ENCODE data around the gene FUBP1. TPM values are rescaled to one million over a fixed set of nuclear protein-coding genes. Genes with fewer than 3 reads are reported as not detected.
A peak's percentile ranks its signal among the peaks of the same experiment; 100 is the strongest.
"Not testable (repeated sequence)": the region's sequence is repeated elsewhere in the genome, so short reads cannot be mapped to it uniquely, and the experiment has no call there.

FUBP1 gene
- polyA plus RNA-seq, 3 donors, result 16.5 to 47.3 (median 16.5) TPM

GRCh38 chr1:77983997-77984355 is 5.1 kb upstream of the FUBP1 start:
- intact Hi-C loops (cut with micrococcal nuclease), result no loop called here
- no peak overlapping the region for H3K4me3 ChIP-seq (replicated peaks in 1 of 3; ENCODE audit: low read depth in 2 of 3, low read length in 3 of 3)
- no peaks in the 10 kb centered on the region for H3K27me3 ChIP-seq (ENCODE audit: control insufficient read depth in 2 of 2, insufficient read depth in 2 of 2, low read length in 2 of 2)
- H3K9ac ChIP-seq (ENCODE audit: insufficient read depth, low read length, poor library complexity, severe bottlenecking), result no peak overlapping the region
- peaks cover 0 to 10% of the 10 kb centered on the region in 2 donors for H3K4me1 ChIP-seq (ENCODE audit: control insufficient read depth in 1 of 2, insufficient read depth in 2 of 2, low read length in 2 of 2)
- Mint-ChIP-seq H3K27ac (peak overlapping the region in 1 of 7 donors; percentile 4), H3K4me1 (peaks cover 19% of the 10 kb centered on the region), H3K27me3 (ENCODE audit: low read depth in 3 of 3) (no peaks in the 10 kb centered on the region), H3K4me3 (no peak overlapping the region), H3K9me3 (no peaks in the 10 kb centered on the region), H3K36me3 (peaks cover 8 to 16% of the 10 kb centered on the region in 2 donors)
- no peak overlapping the region for H3K4me2 ChIP-seq (replicated peaks; ENCODE audit: extremely low read depth, low read length, poor library complexity, severe bottlenecking)
- H3K9me3 ChIP-seq (replicated peaks in 1 of 2; ENCODE audit: control insufficient read depth in 1 of 2, insufficient read depth in 1 of 2, low read length in 2 of 2), result no peaks in the 10 kb centered on the region
- H3K36me3 ChIP-seq (replicated peaks in 1 of 2; ENCODE audit: control insufficient read depth in 1 of 2, insufficient read depth in 2 of 2, low read length in 2 of 2), result peaks cover 0 to 11% of the 10 kb centered on the region in 2 donors
- H3K79me2 ChIP-seq (ENCODE audit: insufficient read depth, low read length), result peaks cover 39% of the 10 kb centered on the region
- no peaks in the 10 kb centered on the region for H4K20me1 ChIP-seq (ENCODE audit: insufficient read depth, low read length)
- TF ChIP-seq, protein P1, sequence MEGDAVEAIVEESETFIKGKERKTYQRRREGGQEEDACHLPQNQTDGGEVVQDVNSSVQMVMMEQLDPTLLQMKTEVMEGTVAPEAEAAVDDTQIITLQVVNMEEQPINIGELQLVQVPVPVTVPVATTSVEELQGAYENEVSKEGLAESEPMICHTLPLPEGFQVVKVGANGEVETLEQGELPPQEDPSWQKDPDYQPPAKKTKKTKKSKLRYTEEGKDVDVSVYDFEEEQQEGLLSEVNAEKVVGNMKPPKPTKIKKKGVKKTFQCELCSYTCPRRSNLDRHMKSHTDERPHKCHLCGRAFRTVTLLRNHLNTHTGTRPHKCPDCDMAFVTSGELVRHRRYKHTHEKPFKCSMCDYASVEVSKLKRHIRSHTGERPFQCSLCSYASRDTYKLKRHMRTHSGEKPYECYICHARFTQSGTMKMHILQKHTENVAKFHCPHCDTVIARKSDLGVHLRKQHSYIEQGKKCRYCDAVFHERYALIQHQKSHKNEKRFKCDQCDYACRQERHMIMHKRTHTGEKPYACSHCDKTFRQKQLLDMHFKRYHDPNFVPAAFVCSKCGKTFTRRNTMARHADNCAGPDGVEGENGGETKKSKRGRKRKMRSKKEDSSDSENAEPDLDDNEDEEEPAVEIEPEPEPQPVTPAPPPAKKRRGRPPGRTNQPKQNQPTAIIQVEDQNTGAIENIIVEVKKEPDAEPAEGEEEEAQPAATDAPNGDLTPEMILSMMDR (IDR thresholded peaks at IDR 0.05), result no peak
- H2AFZ ChIP-seq (ENCODE audit: insufficient read depth, low read depth, low read length, poor library complexity, severe bottlenecking), result no peak overlapping the region
- H3K27ac ChIP-seq (ENCODE audit: low read depth in 1 of 2, low read length in 2 of 2), result no peak overlapping the region
- no peak for DNase-seq

DNA sequence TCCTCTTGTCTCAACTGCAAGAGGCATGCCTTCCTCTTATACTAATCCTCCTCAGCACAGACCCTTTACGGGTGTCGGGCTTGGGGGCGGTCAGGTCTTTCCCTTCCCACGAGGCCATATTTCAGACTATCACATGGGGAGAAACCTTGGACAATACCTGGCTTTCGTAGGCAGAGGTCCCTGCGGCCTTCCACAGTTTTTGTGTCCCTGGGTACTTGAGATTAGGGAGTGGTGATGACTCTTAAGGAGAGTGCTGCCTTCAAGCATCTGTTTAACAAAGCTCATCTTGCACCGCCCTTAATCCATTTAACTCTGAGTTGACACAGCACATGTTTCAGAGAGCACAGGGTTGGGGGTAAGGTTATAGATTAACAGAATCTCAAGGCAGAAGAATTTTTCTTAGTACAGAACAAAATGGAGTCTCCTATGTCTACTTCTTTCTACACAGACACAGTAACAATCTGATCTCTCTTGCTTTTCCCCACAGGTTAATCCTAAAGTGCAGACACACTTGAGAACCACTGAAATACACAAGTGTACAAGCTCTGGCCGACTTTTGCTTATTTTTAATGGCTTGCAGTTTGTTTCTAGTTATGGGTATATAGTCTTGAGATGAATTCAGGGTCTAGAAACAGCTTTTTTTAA is 4.6 kb upstream of the FUBP1 start:
- Histone ChIP-seq H3K36me3 (replicated peaks in 1 of 2; ENCODE audit: control insufficient read depth in 1 of 2, insufficient read depth in 2 of 2, low read length in 2 of 2) (peaks cover 0 to 11% of the 10 kb centered on the region in 2 donors), H3K79me2 (ENCODE audit: insufficient read depth, low read length) (peaks cover 38% of the 10 kb centered on the region)
- H2AFZ ChIP-seq (ENCODE audit: insufficient read depth, low read depth, low read length, poor library complexity, severe bottlenecking); intact Hi-C loops (cut with micrococcal nuclease); H3K27ac ChIP-seq (ENCODE audit: low read depth in 1 of 2, low read length in 2 of 2); H3K27me3 Mint-ChIP-seq (ENCODE audit: low read depth in 3 of 3); H4K20me1 ChIP-seq (ENCODE audit: insufficient read depth, low read length); H3K4me1 ChIP-seq (ENCODE audit: control insufficient read depth in 1 of 2, insufficient read depth in 2 of 2, low read length in 2 of 2); H3K4me2 ChIP-seq (replicated peaks; ENCODE audit: extremely low read depth, low read length, poor library complexity, severe bottlenecking); H3K4me3 Mint-ChIP-seq; H3K27me3 ChIP-seq (ENCODE audit: control insufficient read depth in 2 of 2, insufficient read depth in 2 of 2, low read length in 2 of 2); H3K9me3 Mint-ChIP-seq; H3K4me3 ChIP-seq (replicated peaks in 1 of 3; ENCODE audit: low read depth in 2 of 3, low read length in 3 of 3); H3K9ac ChIP-seq (ENCODE audit: insufficient read depth, low read length, poor library complexity, severe bottlenecking); DNase-seq; H3K9me3 ChIP-seq (replicated peaks in 1 of 2; ENCODE audit: control insufficient read depth in 1 of 2, insufficient read depth in 1 of 2, low read length in 2 of 2): not testable (repeated sequence)
- WGBS (ENCODE audit: insufficient coverage), result 100% methylated on average over 1 of the region's 8 CpGs
- peak overlapping the region in 1 of 7 donors; percentile 4 for H3K27ac Mint-ChIP-seq
- H3K4me1 Mint-ChIP-seq, result peaks cover 19% of the 10 kb centered on the region
- peaks cover 8 to 15% of the 10 kb centered on the region in 2 donors for H3K36me3 Mint-ChIP-seq
